SK-N-SH (cell line): ENCODE results near the gene NCOR2. TPM values are rescaled to one million over a fixed set of nuclear protein-coding genes. Genes with fewer than 3 reads are reported as not detected.

Experiments used
- CTCF ChIA-PET: fragments of 300-600, 350-600 bp; formaldehyde crosslinking; extraction: SDS; loops from one replicate; lab custom pipeline; 2021; lab: Yijun Ruan, JAX
- POLR2A ChIA-PET: fragments of 350-600 bp; sonication (Branson Sonifier 250); formaldehyde crosslinking; extraction: SDS; loops from one replicate; lab custom pipeline; 2020; ENCODE audit warnings: antibody characterized with exemption, inconsistent platforms; lab: Yijun Ruan, JAX
- DNase-seq: peaks from one replicate; pipeline ENCODE4 v3.0.0; 2012
- H2AFZ ChIP-seq: fragments of 200-600 bp; sonication (generic); 2 replicates; pipeline ENCODE4 v1.8.1; 2016; ENCODE audit warnings: antibody characterized with exemption, mild to moderate bottlenecking, low read depth
- H3F3A ChIP-seq: fragments of 200-600 bp; sonication (generic); replicated peaks from 2 replicates; pipeline ENCODE3; 2016; ENCODE audit warnings: antibody characterized with exemption, mild to moderate bottlenecking; ENCODE audit not compliant: insufficient read depth
- H3K27ac ChIP-seq, 2 experiments: fragments of 200-500 bp in 1 of 2; fragments of 200-600 bp in 1 of 2; sonication (Bioruptor generic) in 1 of 2; sonication (generic), shearing (Covaris generic) in 1 of 2; 2 replicates each; pipeline versions ENCODE4 v1.5.1 to v1.6.1; 2014 to 2016; ENCODE audit warnings: low read depth in 2 of 2, inconsistent platforms in 1 of 2, low read length in 1 of 2, mild to moderate bottlenecking in 1 of 2, mixed read lengths in 1 of 2
- H3K27me3 ChIP-seq: fragments of 200-600 bp; sonication (generic), shearing (Covaris generic); 2 replicates; pipeline ENCODE4 v1.6.1; 2016; ENCODE audit warnings: mixed run types; ENCODE audit not compliant: insufficient read depth
- H3K36me3 ChIP-seq, 2 experiments: fragments of 200-500 bp in 1 of 2; fragments of 200-600 bp in 1 of 2; sonication (Bioruptor generic) in 1 of 2; sonication (generic) in 1 of 2; replicated peaks in 1 of 2; 2 replicates each; pipeline versions ENCODE3 to v1.5.1; 2014 to 2016; ENCODE audit warnings: low read length in 1 of 2, mild to moderate bottlenecking in 1 of 2; ENCODE audit not compliant: insufficient read depth in 2 of 2, control insufficient read depth in 1 of 2
- H3K4me1 ChIP-seq, 2 experiments: fragments of 200-500 bp in 1 of 2; fragments of 200-600 bp in 1 of 2; sonication (Bioruptor generic) in 1 of 2; sonication (generic), shearing (Covaris generic) in 1 of 2; 2 replicates each; pipeline versions ENCODE4 v1.5.1 to v1.6.1; 2014 to 2016; ENCODE audit warnings: low read depth in 1 of 2, low read length in 1 of 2, mixed run types in 1 of 2; ENCODE audit not compliant: insufficient read depth in 2 of 2, control insufficient read depth in 1 of 2
- H3K4me2 ChIP-seq: fragments of 200-600 bp; sonication (generic), shearing (Covaris generic); 2 replicates; pipeline ENCODE4 v1.6.1; 2017; ENCODE audit warnings: mixed run types
- H3K4me3 ChIP-seq, 2 experiments: fragments of 200-500 bp in 1 of 2; fragments of 200-600 bp in 1 of 2; sonication (Bioruptor generic) in 1 of 2; sonication (generic), shearing (Covaris generic) in 1 of 2; 2 replicates each; pipeline versions ENCODE4 v1.5.1 to v1.8.1; 2014 to 2016; ENCODE audit warnings: low read depth in 2 of 2, inconsistent platforms in 1 of 2, low read length in 1 of 2, mild to moderate bottlenecking in 1 of 2, mixed read lengths in 1 of 2, moderate library complexity in 1 of 2
- H3K79me2 ChIP-seq: fragments of 200-600 bp; sonication (generic); 2 replicates; pipeline ENCODE4 v1.8.1; 2017; ENCODE audit warnings: mild to moderate bottlenecking; ENCODE audit not compliant: insufficient read depth
- H3K9ac ChIP-seq: fragments of 200-600 bp; sonication (generic); 2 replicates; pipeline ENCODE4 v1.6.1; 2017; ENCODE audit warnings: mixed run types
- H3K9me2 ChIP-seq: fragments of 200-600 bp; sonication (generic); 2 replicates; pipeline ENCODE4 v1.6.1; 2017; ENCODE audit warnings: mixed run types
- H3K9me3 ChIP-seq: fragments of 200-600 bp; sonication (generic); 2 replicates; pipeline ENCODE4 v1.6.1; 2017; ENCODE audit warnings: mixed run types, mild to moderate bottlenecking, moderate library complexity
- H4K20me1 ChIP-seq: fragments of 200-600 bp; sonication (generic); 2 replicates; pipeline ENCODE4 v1.6.1; 2017; ENCODE audit warnings: mild to moderate bottlenecking, mixed run types; ENCODE audit not compliant: insufficient read depth
- CHD2 ChIP-seq: fragments of 150-350 bp; IDR thresholded peaks from 2 replicates; pipeline ENCODE4 v1.6.1; 2018; ENCODE audit warnings: low read length; ENCODE audit not compliant: partially characterized antibody
- ELF1 ChIP-seq: IDR thresholded peaks from 2 replicates; pipeline ENCODE4 v1.4.0; 2012
- EP300 ChIP-seq, 2 experiments: IDR thresholded peaks; 2 replicates each; pipeline versions ENCODE4 v1.4.0 to v1.6.1; 2012; ENCODE audit warnings: borderline replicate concordance in 1 of 2, low read depth in 1 of 2, low read length in 1 of 2
- EZH2phosphoT487 ChIP-seq: fragments of 200-600 bp; sonication (generic); IDR thresholded peaks from 2 replicates; pipeline ENCODE4 v1.6.1; 2017; ENCODE audit warnings: low read depth, mixed run types, mild to moderate bottlenecking, antibody characterized with exemption, moderate library complexity, borderline replicate concordance
- FOSL2 ChIP-seq: IDR thresholded peaks from 2 replicates; pipeline ENCODE4 v1.4.0; 2012; ENCODE audit warnings: low read depth, mild to moderate bottlenecking, moderate library complexity, borderline replicate concordance
- FOXJ3 ChIP-seq: sonication (generic); formaldehyde crosslinking; IDR thresholded peaks from 2 replicates; pipeline ENCODE4 v1.5.1; 2020; ENCODE audit warnings: mild to moderate bottlenecking, missing genetic modification reagents
- FOXM1 ChIP-seq: IDR thresholded peaks from 2 replicates; pipeline ENCODE4 v1.4.0; 2012; ENCODE audit warnings: low read depth, mild to moderate bottlenecking
- GATA2 ChIP-seq: sonication (generic); formaldehyde crosslinking; IDR thresholded peaks from 2 replicates; pipeline ENCODE4 v1.5.0; 2020; ENCODE audit warnings: mild to moderate bottlenecking, missing genetic modification reagents
- JUND ChIP-seq: IDR thresholded peaks from 2 replicates; pipeline ENCODE4 v1.4.0; 2012
- MEF2A ChIP-seq: IDR thresholded peaks from 2 replicates; pipeline ENCODE4 v1.4.0; 2012; ENCODE audit warnings: low read depth, borderline replicate concordance
- NRF1 ChIP-seq: IDR thresholded peaks from 2 replicates; pipeline ENCODE4 v1.6.1; 2012; ENCODE audit warnings: low read depth, mild to moderate bottlenecking, low read length
- POLR2AphosphoS5 ChIP-seq: IDR thresholded peaks from 2 replicates; pipeline ENCODE4 v1.6.1; 2012; ENCODE audit warnings: low read depth, low read length
- RAD21 ChIP-seq: IDR thresholded peaks from 2 replicates; pipeline ENCODE4 v1.6.1; 2012; ENCODE audit warnings: mild to moderate bottlenecking, low read length
- RCOR1 ChIP-seq: fragments of 150-350 bp; IDR thresholded peaks from 2 replicates; pipeline ENCODE4 v1.6.1; 2017; ENCODE audit warnings: antibody characterized with exemption, low read length
- RXRA ChIP-seq: IDR thresholded peaks from 2 replicates; pipeline ENCODE4 v1.4.0; 2012; ENCODE audit warnings: low read depth, mild to moderate bottlenecking, borderline replicate concordance
- SIN3A ChIP-seq: IDR thresholded peaks from 2 replicates; pipeline ENCODE4 v1.6.1; 2012; ENCODE audit warnings: low read depth, mild to moderate bottlenecking, low read length, moderate library complexity, borderline replicate concordance
- SMC3 ChIP-seq: IDR thresholded peaks from 2 replicates; pipeline ENCODE4 v1.6.1; 2012; ENCODE audit warnings: low read depth, low read length, improper control_type of control experiment
- TCF12 ChIP-seq: IDR thresholded peaks from 2 replicates; pipeline ENCODE4 v1.4.0; 2012
- TEAD4 ChIP-seq: IDR thresholded peaks from 2 replicates; pipeline ENCODE4 v1.4.0; 2012; ENCODE audit warnings: mild to moderate bottlenecking, borderline replicate concordance; ENCODE audit not compliant: insufficient read depth
- YY1 ChIP-seq: IDR thresholded peaks from 2 replicates; pipeline ENCODE4 v1.4.0; 2012; ENCODE audit warnings: low read depth, mild to moderate bottlenecking
- WGBS: methylation state at CpG from one replicate; pipeline ENCODE4 v1.1.6; 2017; ENCODE audit warnings: low lambda C conversion rate; 5-methylcytosine and 5-hydroxymethylcytosine counted together
- polyA plus RNA-seq, 3 experiments: library from polyadenylated mRNA; depleted of rRNA; stranded (reverse); fragments of >200 nt; gene quantifications; 2 replicates each; pipeline ENCODE4 v1.2.3, GENCODE V29; 2012
- TF ChIP-seq, protein P1 (sequence below): fragments of 150-350 bp; IDR thresholded peaks from 2 replicates; pipeline ENCODE4 v1.6.1; 2016; ENCODE audit warnings: mild to moderate bottlenecking, low read depth, low read length
- TF ChIP-seq, protein P2 (sequence below): fragments of 150-350 bp; IDR thresholded peaks from 2 replicates; pipeline ENCODE4 v1.6.1; 2017; ENCODE audit warnings: antibody characterized with exemption, low read length, low read depth, borderline replicate concordance
- TF ChIP-seq, protein P3 (sequence below): IDR thresholded peaks from 2 replicates; pipeline ENCODE4 v1.4.0; 2012; ENCODE audit warnings: low read depth
- TF ChIP-seq, protein P4 (sequence below): IDR thresholded peaks from 2 replicates; pipeline ENCODE4; 2012
- TF ChIP-seq, protein P5 (sequence below): IDR thresholded peaks from 2 replicates; pipeline ENCODE4 v1.4.0; 2012; ENCODE audit warnings: low read depth, borderline replicate concordance

The NCOR2 gene
- polyA plus RNA-seq, 1 of the 3 experiments (the other 2 are of a cell fraction), result 19.0 TPM

DNA sequence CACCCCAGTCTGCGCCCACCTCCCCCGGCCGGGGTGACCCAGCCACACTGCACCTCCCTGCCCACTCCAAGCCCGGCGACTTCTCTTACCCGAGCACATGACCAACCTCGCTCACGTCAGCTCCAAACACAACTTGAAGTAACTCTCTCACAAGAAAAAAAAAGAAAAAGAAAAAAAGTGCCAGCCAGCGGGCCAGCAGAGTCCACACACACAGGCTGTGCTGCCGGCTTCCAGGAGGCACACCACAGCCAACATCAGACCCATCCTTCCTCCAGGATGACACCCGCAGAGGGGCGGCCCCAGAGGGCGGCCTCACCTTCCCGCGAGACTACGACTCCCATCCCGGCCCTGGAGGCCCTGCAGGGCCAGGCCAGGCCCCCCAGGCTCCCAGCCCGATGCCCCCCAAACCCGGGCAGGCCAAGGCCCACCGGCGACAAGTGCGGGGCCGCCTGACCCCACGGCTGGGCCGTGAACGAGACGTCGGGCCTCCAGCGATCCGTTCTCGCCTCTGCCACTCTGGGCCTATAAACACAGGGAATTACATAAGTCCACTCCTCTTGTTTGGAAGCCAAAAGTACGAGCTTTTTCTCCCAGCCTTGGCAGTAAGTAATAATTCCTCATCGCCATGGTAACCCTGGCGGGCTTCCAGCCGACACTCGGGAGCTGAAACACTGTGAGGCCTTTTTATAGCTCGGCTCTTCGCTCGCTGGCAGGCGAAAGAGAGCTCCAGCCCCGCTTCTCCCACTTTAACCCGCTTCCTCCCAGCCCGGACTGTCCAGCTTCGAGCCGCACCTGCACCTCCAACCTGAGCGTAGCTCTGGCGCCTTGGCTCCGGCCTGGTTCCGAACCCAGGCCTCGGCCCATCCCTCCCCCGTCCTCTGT lies 49.1 kb downstream of the NCOR2 start:
- H3K9me3 ChIP-seq, result no peaks in the 10 kb centered on the region
- no peaks in the 10 kb centered on the region for H3K9me2 ChIP-seq
- H3K27me3 ChIP-seq, result no peaks in the 10 kb centered on the region
- H3K79me2 ChIP-seq, result peaks cover 83% of the 10 kb centered on the region
- H3K4me3 ChIP-seq, result peak overlapping the region; percentile 57 to 76
- H3K4me1 ChIP-seq, result peaks cover 41 to 76% of the 10 kb centered on the region in 2 experiments
- peaks cover 49% of the 10 kb centered on the region for H4K20me1 ChIP-seq
- ChIA-PET POLR2A (interaction anchor here (0.7 to 2.3 kb wide), 6 partner anchors 11 to 97 kb away, joined by 3 to 14 read pairs (median 3); no protein-coding TSS in a partner anchor), CTCF (interaction anchor here (0.8 to 1.9 kb wide), 15 partner anchors 10 to 482 kb away, joined by 3 to 7 read pairs (median 4); no protein-coding TSS in a partner anchor)
- H2AFZ ChIP-seq, result 0 out of 2 replicates have a peak overlapping the region, but pooled peaks have one; percentile 15
- peaks cover 50% of the 10 kb centered on the region for H3F3A ChIP-seq
- H3K9ac ChIP-seq, result peak overlapping the region; percentile 91
- peak; percentile 90 for DNase-seq
- H3K27ac ChIP-seq, result peak overlapping the region; percentile 90 to 99
- peaks cover 0 to 4% of the 10 kb centered on the region in 2 experiments for H3K36me3 ChIP-seq
- H3K4me2 ChIP-seq, result peak overlapping the region; percentile 92
- WGBS, result 5% methylated on average over 34 of the region's 51 CpGs
- TF ChIP-seq RAD21 (peak; percentile 24; the same call in 1 of the 2 replicates), GATA2 (CRISPR knock-in tag) (no peak), EP300 (IDR thresholded peaks at IDR 0.05; ENCODE audit: borderline replicate concordance in 1 of 2, low read depth in 1 of 2, low read length in 1 of 2) (0 out of 4 replicates have a peak, but pooled peaks of 1 of the 2 experiments have one; percentile 14), ELF1 (no peak), FOXM1 (0 out of 2 replicates have a peak, but pooled peaks have one; percentile 27), TEAD4 (no peak), SMC3 (no peak), JUND (no peak), POLR2AphosphoS5 (peak; percentile 43; the same call in 1 of the 2 replicates), FOXJ3 (CRISPR knock-in tag) (0 out of 2 replicates have a peak, but pooled peaks have one; percentile 3), RXRA (no peak), CHD2 (peak; percentile 96), TCF12 (0 out of 2 replicates have a peak, but pooled peaks have one; percentile 6), FOSL2 (no peak), YY1 (no peak), EZH2phosphoT487 (no peak), SIN3A (no peak; the same call in 1 of the 2 replicates), RCOR1 (no peak; the same call in 1 of the 2 replicates), NRF1 (no peak), MEF2A (peak; percentile 31; the same call in 1 of the 2 replicates)
- TF ChIP-seq, protein P1, sequence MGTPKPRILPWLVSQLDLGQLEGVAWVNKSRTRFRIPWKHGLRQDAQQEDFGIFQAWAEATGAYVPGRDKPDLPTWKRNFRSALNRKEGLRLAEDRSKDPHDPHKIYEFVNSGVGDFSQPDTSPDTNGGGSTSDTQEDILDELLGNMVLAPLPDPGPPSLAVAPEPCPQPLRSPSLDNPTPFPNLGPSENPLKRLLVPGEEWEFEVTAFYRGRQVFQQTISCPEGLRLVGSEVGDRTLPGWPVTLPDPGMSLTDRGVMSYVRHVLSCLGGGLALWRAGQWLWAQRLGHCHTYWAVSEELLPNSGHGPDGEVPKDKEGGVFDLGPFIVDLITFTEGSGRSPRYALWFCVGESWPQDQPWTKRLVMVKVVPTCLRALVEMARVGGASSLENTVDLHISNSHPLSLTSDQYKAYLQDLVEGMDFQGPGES, result no peak
- TF ChIP-seq, protein P2, sequence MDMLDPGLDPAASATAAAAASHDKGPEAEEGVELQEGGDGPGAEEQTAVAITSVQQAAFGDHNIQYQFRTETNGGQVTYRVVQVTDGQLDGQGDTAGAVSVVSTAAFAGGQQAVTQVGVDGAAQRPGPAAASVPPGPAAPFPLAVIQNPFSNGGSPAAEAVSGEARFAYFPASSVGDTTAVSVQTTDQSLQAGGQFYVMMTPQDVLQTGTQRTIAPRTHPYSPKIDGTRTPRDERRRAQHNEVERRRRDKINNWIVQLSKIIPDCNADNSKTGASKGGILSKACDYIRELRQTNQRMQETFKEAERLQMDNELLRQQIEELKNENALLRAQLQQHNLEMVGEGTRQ, result no peak
- TF ChIP-seq, protein P3, sequence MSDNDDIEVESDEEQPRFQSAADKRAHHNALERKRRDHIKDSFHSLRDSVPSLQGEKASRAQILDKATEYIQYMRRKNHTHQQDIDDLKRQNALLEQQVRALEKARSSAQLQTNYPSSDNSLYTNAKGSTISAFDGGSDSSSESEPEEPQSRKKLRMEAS, result 0 out of 2 replicates have a peak, but pooled peaks have one; percentile 50
- TF ChIP-seq, protein P4, sequence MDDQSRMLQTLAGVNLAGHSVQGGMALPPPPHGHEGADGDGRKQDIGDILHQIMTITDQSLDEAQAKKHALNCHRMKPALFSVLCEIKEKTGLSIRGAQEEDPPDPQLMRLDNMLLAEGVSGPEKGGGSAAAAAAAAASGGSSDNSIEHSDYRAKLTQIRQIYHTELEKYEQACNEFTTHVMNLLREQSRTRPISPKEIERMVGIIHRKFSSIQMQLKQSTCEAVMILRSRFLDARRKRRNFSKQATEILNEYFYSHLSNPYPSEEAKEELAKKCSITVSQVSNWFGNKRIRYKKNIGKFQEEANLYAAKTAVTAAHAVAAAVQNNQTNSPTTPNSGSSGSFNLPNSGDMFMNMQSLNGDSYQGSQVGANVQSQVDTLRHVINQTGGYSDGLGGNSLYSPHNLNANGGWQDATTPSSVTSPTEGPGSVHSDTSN, result peak; percentile 33
- TF ChIP-seq, protein P5, sequence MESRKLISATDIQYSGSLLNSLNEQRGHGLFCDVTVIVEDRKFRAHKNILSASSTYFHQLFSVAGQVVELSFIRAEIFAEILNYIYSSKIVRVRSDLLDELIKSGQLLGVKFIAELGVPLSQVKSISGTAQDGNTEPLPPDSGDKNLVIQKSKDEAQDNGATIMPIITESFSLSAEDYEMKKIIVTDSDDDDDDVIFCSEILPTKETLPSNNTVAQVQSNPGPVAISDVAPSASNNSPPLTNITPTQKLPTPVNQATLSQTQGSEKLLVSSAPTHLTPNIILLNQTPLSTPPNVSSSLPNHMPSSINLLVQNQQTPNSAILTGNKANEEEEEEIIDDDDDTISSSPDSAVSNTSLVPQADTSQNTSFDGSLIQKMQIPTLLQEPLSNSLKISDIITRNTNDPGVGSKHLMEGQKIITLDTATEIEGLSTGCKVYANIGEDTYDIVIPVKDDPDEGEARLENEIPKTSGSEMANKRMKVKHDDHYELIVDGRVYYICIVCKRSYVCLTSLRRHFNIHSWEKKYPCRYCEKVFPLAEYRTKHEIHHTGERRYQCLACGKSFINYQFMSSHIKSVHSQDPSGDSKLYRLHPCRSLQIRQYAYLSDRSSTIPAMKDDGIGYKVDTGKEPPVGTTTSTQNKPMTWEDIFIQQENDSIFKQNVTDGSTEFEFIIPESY, result peak; percentile 95
